HCT116 (cell line): ENCODE data around the gene ZBTB6.

Source experiments
- ELF1 ChIP-seq: IDR thresholded peaks from 2 replicates; pipeline ENCODE4 v1.6.1; 2012; ENCODE audit warnings: low read depth, borderline replicate concordance
- EZH2 ChIP-seq: fragments of 200-600 bp; sonication (generic); IDR thresholded peaks from 2 replicates; pipeline ENCODE4 v1.6.1; 2017; ENCODE audit warnings: antibody characterized with exemption, mixed run types
- FOSL1 ChIP-seq: IDR thresholded peaks from 2 replicates; pipeline ENCODE4 v1.6.1; 2012; ENCODE audit warnings: low read depth
- JUND ChIP-seq: IDR thresholded peaks from 2 replicates; pipeline ENCODE4 v1.6.1; 2012
- POLR2A ChIP-seq: IDR thresholded peaks from 2 replicates; pipeline ENCODE4 v1.7.0; 2011; ENCODE audit warnings: borderline replicate concordance; ENCODE audit not compliant: insufficient read depth, insufficient read length; ENCODE audit errors: extremely low read depth
- POLR2AphosphoS5 ChIP-seq: IDR thresholded peaks from 2 replicates; pipeline ENCODE4 v1.6.1; 2011; ENCODE audit warnings: mild to moderate bottlenecking, low read depth, low read length, moderate library complexity
- RAD21 ChIP-seq: IDR thresholded peaks from 2 replicates; pipeline ENCODE4 v1.6.1; 2012; ENCODE audit warnings: low read depth, mild to moderate bottlenecking
- SRF ChIP-seq: IDR thresholded peaks from 2 replicates; pipeline ENCODE4 v1.6.1; 2012; ENCODE audit warnings: low read depth
- TF ChIP-seq, protein P1 (sequence below), 3 experiments: fragments of 200-600 bp in 1 of 3; sonication (generic) in 1 of 3; IDR thresholded peaks in 2 of 3; conservative IDR thresholded peaks in 1 of 3; 2 replicates each; pipeline ENCODE4 v1.5.1; 2012 to 2017; ENCODE audit warnings: low read depth in 2 of 3, low read length in 2 of 3, antibody characterized with exemption in 1 of 3, borderline replicate concordance in 1 of 3, control low read depth in 1 of 3, mild to moderate bottlenecking in 1 of 3, mixed read lengths in 1 of 3, mixed run types in 1 of 3, moderate library complexity in 1 of 3; ENCODE audit not compliant: insufficient read depth in 1 of 3
- TF ChIP-seq, protein P2 (sequence below): IDR thresholded peaks from 2 replicates; pipeline ENCODE4 v1.6.1; 2012
- TF ChIP-seq, protein P3 (sequence below): IDR thresholded peaks from 2 replicates; pipeline ENCODE4 v1.6.1; 2012

DNA sequence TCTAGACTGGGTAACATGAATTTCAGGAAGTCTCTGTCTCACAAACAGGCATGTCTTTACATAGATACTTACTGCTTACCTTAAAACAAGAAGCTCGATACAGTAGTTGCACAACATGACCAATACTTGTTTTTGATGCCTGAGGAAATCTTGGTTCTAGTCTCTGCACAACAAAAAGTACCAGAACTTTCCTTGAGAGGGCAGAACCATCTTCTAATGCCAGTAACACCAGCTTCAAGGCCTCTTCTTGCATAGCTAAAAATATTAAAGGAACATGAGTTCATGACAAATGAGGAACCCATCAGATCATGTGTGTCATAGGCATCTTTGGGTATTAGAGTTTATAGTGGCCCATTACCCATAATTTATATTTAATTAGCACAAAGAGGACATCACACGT lies 30.0 kb downstream of the ZBTB6 start:
- no peak for TF ChIP-seq POLR2A
- TF ChIP-seq, protein P1, sequence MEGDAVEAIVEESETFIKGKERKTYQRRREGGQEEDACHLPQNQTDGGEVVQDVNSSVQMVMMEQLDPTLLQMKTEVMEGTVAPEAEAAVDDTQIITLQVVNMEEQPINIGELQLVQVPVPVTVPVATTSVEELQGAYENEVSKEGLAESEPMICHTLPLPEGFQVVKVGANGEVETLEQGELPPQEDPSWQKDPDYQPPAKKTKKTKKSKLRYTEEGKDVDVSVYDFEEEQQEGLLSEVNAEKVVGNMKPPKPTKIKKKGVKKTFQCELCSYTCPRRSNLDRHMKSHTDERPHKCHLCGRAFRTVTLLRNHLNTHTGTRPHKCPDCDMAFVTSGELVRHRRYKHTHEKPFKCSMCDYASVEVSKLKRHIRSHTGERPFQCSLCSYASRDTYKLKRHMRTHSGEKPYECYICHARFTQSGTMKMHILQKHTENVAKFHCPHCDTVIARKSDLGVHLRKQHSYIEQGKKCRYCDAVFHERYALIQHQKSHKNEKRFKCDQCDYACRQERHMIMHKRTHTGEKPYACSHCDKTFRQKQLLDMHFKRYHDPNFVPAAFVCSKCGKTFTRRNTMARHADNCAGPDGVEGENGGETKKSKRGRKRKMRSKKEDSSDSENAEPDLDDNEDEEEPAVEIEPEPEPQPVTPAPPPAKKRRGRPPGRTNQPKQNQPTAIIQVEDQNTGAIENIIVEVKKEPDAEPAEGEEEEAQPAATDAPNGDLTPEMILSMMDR (IDR thresholded peaks at IDR 0.05 in 2 of 3, conservative IDR thresholded peaks at IDR 0.05 in 1 of 3; ENCODE audit: borderline replicate concordance in 1 of 3, insufficient read depth in 1 of 3, low read depth in 2 of 3, low read length in 2 of 3) = no peak
- TF ChIP-seq ELF1 = no peak
- no peak for TF ChIP-seq EZH2
- TF ChIP-seq, protein P2, sequence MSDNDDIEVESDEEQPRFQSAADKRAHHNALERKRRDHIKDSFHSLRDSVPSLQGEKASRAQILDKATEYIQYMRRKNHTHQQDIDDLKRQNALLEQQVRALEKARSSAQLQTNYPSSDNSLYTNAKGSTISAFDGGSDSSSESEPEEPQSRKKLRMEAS = no peak
- TF ChIP-seq JUND = no peak
- TF ChIP-seq POLR2AphosphoS5 = no peak
- TF ChIP-seq RAD21 = no peak
- TF ChIP-seq, protein P3, sequence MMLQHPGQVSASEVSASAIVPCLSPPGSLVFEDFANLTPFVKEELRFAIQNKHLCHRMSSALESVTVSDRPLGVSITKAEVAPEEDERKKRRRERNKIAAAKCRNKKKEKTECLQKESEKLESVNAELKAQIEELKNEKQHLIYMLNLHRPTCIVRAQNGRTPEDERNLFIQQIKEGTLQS = no peak
- TF ChIP-seq FOSL1 = no peak
- no peak for TF ChIP-seq SRF
